GM18498 (cell line): ENCODE results near the gene SLC30A10.
"Not testable (repeated sequence)": the region's sequence is repeated elsewhere in the genome, so short reads cannot be mapped to it uniquely, and the experiment has no call there.

ENCODE experiments used
- ATAC-seq: cut with Tn5 transposase; IDR thresholded peaks from one replicate; pipeline ENCODE4 v1.9.1; 2021; ENCODE audit warnings: mild to moderate bottlenecking, moderate library complexity; ENCODE audit not compliant: unreplicated experiment

SLC30A10 gene

DNA sequence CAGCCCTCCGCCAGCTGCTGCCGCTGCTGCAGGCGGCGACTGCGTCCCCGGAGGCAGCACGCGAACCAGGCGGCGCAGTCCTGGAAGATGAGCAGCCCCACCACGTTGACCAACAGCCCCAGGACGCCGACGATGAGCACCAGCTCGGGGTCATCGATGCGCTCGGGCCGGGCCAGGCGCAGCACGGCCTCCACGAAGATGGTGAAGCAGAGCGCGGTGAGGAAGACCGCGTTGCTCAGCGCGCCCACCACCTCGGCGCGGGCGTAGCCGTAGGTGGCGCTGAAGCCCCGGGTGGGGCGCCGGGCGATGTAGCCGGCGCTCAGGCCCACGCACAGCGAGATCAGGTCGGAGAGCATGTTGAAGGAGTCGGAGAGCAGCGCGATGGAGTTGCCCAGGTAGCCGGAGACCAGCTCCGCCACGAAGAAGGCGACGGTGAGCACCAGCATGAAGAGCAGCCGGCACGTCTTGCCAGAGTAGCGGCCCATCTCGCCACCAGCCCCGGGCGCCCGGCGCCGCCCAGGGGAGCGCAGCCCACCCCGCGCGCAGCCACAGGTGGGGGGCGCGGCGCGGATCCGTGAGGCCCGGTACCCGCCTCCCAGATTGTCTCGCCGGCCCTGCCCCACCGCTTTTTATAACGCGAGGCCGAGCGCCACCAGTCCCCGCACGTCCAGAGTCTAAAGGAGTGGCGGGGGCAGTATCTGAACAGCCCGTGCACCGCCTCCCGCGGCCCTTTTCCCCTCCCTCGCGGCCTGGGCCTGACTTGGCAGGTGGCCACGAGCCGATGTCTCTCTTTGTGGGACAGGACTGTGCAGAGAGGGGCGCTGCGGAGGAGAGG, at the start of gene SLC30A10:
Gene SLC30A10 (minus strand): TSS at position 602 of the 835 bp plus-strand sequence. CDS start 117 bp downstream, at position 485.
- peak; percentile 69 for ATAC-seq

DNA sequence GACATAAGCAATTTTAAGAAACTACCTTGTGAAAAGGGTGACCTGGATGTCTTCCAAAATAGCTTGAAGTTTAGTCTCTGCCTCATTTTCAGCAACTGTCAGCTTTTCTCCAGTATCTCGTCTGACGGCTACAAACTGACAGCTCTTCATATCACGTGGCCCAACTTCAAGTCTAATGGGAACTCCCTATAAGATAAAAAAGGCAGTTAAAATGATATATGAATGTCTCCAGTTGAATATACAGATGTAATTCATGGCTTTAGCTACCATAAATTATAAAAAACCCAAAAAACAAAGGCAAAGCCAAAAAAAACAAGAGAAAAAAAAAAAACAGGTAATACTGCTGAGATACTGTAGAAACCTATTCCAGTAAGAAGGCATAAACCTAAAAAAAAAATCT, 44.9 kb upstream of the SLC30A10 start:
- no peak for ATAC-seq

DNA sequence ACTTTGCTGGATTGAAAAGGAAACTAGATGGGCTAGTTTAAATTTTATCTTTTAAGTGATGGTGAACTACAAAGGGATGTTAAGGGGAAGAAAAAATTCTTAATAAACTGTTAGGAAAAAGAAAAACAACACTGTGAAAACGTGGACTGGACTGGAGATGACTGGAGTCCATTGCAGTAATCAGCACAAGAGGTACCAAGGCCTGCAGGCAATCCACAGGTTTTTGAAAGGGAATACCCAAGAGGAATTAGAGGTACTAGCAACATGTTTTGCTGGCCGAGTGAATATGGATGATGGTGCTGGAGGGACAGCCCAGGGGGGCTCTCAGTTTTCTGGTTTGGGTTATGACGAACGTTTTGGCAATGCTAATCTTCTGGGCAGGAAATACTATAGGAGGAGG, 39.0 kb upstream of the SLC30A10 start:
- no peak for ATAC-seq

DNA sequence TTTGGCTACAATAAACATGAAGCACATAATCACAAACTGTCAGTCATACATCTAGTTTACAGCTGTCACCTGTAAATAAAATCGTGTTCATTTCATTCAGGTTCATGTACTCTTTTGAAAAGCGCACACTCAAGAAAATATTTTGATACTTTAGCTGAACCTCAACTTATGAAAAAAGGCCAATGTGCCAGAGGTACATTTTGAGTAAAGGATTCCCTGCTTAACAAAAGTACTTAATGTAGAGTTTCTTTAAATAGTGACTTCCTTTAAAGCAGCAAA, 37.7 kb upstream of the SLC30A10 start:
- ATAC-seq = no peak

DNA sequence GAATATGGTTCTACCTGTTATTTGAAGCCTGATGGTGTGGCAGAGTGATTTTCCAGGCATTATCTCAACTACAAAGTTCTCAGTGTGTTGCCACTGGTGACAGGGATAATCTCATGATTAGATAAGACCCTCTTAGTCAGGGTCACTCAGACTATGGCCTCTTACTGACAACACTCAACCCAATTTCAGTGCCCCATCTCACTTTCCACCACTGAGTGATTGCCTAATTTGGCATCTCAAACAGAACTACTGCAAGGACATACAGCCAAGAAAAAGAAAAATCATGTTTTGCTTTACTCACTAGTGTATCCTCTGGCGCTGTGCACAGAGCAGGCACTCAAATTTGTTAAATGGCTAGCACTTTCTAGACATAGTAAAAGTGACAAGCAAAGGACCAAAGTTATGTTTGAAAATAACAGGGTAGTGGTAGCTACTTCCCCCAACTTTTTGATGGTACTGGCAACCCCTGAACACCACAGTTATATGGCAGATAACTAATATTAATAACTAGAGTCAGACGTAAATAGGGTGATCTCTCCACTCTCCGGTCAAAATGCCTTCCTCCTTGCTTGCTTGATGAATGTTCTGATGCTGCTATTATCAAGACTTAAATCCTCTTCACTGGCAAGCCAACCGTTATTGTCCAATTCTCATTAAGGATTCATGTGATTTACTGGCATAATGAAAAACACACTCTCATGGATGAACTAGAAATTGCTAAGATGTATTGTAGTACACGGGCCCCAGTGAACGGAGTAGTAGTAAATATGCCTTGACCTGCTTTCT, 37.1 kb upstream of the SLC30A10 start:
- no peak for ATAC-seq

DNA sequence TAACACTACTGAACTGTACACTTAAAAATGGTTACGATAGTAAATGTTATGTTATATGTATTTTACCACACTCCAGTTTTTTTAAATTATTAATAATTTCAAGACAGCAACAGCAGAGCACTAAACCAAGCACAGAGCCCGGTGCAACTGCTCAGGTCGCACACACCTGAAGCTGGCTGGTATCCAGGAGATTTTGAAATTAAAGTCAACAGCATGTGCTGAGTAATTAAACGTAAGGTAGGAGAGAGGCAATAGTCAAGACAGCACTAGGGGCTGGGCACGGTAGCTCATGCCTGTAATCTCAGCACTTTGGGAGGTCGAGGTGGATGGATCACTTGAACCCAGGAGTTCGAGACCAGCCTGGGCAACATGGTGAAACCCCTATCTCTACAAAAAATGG, 35.1 kb upstream of the SLC30A10 start:
- no peak for ATAC-seq

DNA sequence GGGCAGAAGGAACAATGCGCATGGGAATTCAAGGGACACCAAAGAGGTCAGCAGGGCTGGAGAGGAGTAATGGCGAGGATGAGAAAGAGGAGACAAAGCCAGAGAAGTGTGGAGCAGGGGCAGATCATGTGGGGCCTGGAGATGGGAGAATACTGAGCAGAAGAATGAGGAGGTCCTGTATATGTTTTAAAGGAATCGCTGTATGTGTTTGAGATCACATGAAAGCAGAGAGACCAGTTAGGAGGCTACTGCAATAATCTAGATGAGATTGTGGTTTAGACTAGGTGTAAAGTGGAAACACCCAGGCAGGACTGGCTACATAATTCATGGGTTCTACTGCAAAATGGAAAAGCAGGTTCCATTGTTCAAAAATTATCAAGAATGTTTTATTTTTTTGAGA, 33.3 kb upstream of the SLC30A10 start:
- no peak for ATAC-seq

DNA sequence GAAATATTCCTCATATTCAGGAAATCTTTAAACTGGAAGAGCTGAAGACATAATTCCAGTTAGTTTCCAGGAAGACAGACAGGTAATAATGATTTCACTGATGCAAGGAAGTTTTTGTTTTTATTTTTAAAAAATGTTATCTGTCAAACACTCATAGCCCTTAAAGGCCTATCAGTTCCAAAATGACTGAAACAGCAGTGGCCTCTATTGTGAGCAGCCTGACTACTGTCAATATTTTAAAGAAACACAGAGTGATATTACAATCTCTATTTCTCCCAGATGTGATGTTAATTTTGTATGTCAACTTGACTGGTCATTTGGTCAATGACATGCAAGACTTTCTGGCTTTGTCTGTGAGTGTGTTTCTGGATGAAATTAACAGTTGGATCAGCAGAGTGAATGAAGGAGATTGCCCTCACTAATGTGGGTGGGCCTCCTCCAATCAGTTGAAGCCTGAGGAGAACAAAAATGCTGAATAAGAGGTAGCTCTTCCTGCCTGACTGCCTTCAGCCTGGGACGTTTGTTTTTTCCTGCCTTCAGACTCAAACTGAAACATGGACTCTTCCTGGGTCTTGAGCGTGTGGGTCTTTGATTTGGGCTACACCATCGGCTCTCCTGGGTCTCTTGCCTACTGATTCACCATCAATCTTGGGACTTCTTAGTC, 31.3 kb upstream of the SLC30A10 start:
- no peak for ATAC-seq

DNA sequence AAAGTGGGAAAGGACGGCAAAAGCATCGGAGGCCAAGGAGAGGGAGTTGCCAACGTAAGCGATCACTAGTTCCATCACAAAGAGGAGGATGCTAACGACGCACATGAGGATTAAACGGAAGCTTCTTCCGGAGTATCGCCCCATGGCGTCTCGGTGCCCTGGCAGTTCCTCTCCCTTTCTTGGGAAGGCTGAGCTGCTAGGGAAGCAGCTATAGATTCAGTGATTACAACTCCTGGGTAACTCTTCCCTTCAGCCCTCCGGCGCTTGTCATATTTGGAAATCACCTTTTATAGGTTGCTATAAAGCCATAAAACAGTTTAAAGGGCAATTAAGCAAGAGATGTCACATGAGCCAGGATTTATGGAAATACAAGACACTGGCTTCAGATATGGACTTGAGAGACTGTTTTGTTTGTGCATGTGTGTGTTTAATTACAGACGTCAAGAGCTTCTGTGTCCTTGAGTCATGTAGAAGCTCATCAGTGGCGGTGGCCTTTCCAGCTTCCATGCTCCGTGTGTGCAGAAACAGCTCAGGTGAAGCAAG, 30.6 kb upstream of the SLC30A10 start:
- ATAC-seq = no peak

DNA sequence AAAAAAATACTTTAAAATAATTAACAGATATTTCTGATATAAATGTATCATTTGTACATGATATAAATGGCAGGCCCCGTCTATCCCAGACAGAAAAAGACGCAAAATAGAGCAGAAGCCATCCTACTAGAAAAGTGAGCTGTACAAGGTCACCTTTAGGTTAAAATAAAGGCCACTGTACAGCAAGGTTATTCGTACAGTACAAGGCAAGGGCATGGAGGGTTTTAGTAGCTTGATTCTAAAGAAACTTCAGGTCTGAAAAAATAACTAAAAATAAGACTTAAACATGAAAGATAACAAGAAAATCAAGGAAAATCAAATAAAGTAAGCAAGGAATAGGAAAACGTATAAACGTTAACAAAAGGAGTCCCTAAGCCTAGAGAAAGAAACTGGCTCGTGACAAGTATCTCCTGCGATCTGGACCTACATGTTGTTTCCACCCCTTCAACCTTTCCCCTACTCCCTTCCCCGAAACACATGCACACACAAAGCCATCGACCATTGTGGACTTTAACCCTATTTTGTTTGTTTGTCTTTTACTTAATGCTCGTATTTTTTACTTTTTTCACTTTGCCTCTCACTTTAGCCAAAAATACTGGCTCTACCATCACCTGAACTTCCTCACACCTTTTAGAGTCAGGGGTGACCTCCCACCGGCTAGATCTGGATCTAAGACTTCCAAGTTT, 26.5 kb upstream of the SLC30A10 start:
- ATAC-seq = no peak

DNA sequence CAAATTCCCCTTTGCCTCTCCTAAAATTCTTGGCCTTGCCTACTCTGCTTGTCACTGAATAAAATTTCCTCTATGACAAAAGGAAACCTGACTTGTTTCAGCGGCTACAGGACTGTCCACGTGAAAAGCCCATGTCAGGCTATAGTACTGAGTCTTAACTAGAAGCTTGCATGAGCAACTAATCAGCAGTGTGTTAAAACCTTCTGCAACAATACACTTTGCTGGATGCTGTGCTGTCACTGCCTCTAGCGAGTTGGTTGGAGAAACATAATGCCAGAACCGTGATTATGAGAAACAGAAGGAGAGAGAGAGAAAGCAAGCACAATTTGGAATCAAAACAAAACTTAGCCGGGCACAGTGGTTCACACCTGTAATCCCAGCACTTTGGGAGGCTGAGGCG, 25.7 kb upstream of the SLC30A10 start:
- ATAC-seq = no peak

DNA sequence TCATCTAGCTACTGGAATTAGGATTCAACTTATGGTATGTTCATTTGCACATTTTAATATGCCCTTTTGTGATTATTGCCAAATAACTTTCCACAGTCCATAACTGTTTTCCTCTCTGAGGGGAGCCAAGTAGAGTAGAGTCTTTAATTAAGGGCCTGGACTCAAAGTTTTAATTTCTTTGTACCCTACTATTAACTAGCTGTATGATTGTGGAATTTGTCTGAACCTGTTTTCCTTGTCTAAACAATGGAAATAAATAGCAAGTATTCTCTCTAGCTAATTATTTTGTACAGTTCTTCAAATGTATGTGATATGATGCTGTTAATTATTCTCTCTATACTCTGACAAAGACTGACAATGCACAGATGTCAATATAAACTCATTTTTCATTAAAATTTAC, 24.0 kb upstream of the SLC30A10 start:
- no peak for ATAC-seq

DNA sequence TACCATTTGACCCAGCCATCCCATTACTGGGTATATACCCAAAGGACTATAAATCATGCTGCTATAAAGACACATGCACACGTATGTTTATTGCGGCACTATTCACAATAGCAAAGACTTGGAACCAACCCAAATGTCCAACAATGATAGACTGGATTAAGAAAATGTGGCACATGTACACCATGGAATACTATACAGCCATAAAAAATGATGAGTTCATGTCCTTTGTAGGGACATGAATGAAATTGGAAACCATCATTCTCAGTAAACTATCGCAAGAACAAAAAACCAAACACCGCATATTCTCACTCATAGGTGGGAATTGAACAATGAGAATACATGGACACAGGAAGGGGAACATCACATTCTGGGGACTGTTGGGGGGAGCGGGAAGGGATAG, 20.9 kb upstream of the SLC30A10 start:
- ATAC-seq = not testable (repeated sequence)

DNA sequence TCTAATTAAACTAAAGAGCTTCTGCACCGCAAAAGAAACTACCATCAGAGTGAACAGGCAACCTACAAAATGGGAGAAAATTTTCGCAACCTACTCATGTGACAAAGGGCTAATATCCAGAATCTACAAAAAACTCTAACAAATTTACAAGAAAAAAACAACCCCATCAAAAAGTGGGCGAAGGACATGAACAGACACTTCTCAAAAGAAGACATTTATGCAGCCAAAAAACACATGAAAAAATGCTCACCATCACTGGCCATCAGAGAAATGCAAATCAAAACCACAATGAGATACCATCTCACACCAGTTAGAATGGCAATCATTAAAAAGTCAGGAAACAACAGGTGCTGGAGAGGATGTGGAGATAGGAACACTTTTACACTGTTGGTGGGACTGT, 20.4 kb upstream of the SLC30A10 start:
- ATAC-seq = not testable (repeated sequence)

DNA sequence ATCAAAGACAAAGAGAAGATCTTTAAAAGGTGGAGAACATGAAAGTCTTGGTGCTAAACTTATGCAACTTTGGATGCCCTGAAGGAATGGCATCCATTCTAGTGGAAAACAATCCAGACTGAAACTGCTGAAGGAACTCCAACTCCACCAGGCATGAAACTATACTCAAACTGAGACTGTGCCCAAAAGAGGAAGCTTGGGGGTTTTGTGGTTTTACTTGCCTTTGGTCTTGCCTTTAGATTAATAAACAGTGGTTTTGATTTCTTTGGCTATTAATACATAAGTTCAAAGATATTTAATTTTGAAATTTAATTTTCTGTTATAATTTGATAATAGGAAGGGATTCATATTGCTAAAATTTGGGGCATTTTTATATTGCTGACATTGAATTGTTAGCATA, 17.4 kb upstream of the SLC30A10 start:
- ATAC-seq = no peak

DNA sequence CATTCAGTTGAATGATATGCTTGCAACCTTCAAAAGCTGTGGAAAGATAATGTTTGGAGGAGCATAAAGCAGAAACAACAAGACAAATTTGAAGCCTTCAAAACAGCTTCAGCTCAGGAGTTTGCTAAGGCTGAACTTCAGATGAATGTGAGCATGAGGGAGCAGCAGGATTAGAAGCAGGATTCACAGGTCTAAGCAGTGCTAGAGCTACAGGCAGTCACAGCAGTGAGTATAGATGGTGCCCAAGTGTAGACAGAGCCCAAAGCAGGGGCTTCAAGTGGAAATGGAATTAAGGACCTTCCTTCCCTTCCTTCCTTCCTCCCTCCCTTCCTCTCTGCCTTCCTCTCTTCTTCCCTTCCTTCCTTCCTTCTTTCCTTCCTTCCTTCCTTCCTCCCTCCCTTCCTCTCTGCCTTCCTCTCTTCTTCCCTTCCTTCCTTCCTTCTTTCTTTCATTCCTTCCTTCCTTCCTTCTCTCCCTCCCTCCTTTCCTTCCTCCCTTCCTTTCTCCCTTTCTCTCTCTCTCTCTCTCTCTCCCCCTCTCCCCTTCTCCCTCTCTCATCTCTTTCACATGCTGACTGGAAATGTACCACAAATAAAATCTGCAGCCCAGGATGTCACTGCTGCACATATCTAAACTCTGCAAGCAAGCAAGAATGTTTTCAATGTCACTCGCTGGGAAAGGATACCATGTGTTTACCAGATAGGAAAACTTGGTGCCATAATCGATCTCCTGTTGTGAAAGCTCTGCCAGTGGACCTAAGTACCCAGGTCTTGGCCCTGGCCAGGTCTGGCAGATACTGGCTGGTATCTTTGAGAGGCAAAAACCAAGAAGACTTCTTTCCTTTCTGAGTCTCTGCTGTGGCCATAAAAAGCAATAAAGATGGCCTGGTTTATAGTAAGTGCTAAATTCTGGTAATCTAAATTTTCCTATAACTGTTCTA, 13.1 kb upstream of the SLC30A10 start:
- ATAC-seq = no peak

DNA sequence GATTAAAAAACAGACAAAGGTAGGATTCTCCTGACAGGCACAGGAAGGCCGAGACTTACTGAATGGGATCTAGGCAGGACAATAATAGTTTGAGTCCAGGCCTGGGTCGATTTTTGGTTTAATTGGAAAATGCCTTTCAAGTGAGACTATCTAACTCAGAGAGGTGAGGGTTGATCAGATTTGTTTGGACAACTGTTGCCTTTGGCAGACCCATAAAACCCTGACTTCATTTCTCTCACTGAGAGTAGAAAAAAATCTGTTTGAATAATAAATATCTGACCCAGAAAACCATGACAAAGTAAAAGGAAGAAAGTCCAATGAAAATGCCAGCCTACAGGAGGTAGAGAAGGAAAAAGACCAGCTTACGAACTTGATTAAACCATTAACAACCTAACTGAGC, 12.3 kb upstream of the SLC30A10 start:
- no peak for ATAC-seq

DNA sequence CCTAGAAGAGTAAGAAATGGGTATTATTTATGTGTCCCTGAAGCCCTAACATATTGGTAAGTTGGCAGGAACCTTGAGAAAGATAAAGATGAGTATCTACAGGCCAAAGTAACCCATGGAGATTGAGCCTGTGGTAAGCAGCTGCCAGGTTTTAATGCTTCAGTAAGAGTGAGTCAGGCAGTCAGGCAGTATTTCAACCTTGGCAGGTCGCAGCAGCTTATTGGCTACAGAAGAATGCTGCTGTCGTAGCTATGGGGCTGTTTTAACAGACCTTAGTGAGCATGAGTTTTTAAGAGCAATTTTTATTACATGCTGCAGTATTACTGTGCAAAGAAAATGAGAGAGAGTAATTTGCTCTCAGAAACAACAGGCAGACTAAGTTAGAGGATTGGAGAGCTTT, 10.3 kb upstream of the SLC30A10 start:
- ATAC-seq = no peak

DNA sequence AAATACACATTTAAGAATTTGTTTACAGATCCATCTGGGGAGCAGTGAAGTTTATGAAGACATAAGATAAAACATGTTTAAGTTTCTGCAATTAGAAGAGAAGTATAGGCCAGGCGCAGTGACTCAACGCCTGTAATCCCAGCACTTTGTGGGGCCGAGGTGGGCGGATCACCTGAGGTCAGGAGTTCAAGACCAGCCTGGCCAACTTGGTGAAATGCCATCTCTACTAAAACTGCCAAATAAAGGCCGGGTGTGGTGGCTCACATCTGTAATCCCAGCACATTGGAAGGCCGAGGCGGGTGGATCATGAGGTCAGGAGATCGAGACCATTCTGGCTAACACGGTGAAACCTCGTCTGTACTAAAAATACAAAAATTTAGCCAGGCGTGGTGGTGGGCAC, 5.4 kb upstream of the SLC30A10 start:
- not testable (repeated sequence) for ATAC-seq

DNA sequence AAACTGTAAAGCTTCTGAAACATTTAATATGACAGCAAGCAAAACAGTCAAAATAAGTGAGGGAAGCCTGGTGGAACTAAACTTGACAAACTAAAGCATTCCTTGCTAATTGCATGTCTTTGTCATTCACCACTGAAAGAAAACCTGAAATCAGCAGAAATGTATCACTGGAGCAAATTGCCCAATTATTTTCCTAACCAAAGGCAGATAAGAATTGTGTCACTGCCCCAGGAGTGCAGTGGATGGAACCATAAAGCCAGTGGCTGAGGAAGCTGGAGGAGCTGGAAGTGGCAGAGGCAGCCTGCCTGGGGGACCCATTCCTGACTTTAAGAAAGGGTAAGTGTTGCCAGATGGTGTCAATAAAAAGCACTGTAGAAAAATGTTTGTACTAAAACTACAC, 2.7 kb upstream of the SLC30A10 start:
- no peak for ATAC-seq
